GM12801 (cell line): ENCODE results near the gene SH3PXD2A.

Experiments
- TF ChIP-seq, protein P1 (sequence below): IDR thresholded peaks from one replicate; pipeline ENCODE4 v1.5.1; 2011; ENCODE audit warnings: control low read depth; ENCODE audit not compliant: insufficient read length; ENCODE audit errors: extremely low read depth

SH3PXD2A gene

DNA sequence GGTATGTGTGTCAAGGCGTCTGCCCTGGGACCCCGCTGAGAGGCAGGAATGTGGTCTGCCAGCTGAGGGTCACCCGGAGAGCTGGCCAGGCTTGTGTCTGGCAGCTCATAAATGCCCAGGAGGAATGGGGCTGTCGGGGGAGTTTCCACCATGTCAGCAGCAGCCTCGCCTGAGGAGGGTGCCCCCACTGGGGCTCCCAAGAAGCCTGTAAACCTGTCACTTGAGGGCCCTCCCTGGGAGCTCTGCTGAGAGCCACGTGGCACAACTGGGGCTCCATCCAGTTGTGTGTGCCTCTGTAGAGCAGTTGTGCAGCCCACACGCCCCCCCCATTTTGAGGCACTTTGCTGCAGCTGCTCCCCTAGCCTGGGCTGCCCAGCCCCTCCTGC, 291.3 kb downstream of the SH3PXD2A start:
- TF ChIP-seq, protein P1, sequence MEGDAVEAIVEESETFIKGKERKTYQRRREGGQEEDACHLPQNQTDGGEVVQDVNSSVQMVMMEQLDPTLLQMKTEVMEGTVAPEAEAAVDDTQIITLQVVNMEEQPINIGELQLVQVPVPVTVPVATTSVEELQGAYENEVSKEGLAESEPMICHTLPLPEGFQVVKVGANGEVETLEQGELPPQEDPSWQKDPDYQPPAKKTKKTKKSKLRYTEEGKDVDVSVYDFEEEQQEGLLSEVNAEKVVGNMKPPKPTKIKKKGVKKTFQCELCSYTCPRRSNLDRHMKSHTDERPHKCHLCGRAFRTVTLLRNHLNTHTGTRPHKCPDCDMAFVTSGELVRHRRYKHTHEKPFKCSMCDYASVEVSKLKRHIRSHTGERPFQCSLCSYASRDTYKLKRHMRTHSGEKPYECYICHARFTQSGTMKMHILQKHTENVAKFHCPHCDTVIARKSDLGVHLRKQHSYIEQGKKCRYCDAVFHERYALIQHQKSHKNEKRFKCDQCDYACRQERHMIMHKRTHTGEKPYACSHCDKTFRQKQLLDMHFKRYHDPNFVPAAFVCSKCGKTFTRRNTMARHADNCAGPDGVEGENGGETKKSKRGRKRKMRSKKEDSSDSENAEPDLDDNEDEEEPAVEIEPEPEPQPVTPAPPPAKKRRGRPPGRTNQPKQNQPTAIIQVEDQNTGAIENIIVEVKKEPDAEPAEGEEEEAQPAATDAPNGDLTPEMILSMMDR = no peak

DNA sequence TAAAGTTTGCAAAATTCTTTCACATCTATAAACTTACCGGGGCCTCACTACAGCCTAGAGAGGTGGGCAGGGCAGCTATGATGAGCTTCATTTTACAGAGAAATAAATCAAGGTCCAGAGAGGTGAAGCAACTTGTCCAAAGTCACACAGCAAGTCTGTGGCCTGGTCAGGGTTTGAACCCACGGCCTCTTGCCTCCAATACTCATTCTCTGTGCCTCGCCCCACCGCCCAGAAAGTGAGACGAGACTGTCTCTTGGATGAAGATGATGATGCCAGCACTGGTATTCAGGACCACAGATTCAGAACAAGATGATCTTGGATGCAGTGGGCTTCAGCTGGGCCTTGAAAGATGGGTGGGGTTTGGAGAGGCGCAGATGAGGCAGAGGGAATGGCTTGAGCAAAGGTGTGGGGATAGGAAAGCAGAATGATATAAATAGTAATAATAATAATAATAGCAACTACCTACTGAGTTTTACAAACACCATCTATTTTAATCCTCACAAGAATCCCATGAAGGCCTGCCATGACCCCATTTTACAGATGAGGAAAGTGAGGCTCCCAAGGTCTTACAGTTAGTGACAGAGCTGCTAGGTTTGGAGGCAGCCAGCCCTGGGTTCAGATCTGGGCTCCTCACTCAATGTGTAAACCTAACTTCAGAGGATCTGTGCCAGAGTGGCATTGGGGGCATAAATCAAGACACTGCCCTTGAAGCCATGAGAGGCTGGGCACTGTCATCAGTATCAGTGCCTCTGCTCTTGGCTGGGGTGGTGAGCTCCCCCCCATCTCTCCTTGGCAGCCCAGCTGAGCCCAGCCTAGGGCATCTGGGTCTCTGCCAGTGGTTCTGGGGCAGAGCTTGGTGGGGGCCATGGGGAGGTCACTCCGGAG, 291.9 kb downstream of the SH3PXD2A start:
- TF ChIP-seq, protein P1 = no peak

DNA sequence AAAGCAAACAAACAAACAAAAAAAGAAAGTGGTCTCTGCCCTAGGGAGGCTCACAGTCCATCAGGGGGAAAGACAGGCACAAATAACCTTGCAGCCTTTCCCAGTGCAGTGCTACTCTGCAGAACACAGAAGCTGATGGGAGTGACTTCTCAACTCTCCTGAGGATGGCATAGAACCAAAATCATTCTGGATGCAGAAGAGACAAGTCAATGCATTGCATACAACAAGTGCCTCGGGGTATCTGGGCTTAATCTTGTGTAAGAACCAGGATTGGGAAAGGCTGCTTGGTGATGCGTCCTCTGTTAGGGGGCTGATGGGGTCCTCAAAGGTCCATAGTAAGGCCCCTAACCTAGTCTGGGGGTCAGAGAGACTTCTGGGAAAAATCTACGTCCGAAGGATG, 293.0 kb downstream of the SH3PXD2A start:
- TF ChIP-seq, protein P1 = no peak

DNA sequence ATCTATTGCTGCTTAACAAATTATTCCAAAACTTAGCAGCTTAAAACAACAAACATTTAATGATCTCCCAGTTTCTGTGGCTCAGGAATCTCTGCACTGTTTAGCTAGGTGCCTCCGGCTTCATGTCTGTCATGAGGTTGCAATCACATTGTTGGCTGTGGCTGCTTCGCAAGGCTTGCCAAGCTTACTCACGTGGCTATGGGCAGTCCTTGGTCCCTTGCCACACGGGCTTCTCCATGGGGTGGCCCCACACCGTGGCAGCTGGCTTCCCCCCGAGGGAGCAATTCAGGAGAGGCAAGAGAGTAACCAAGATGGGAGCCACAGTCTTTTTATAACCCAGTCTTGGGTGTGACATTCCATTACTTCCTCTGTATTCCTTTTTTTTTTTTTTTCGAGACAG, 294.5 kb downstream of the SH3PXD2A start:
- TF ChIP-seq, protein P1 = no peak

DNA sequence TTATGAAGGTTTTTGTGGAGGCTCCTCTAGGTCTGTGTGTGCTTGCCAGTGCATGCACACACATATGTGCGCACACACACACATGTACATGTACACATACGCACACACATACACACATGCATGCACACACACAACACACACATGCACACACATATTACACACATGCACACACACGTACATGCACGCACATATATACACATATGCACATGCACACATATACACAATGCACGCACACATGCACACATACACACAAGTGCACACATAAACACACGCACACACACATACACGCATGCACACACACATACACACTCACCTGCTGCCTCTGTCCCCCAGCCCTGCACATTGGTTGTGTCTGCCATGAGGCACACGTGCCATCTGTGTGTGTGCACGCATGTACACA, 295.6 kb downstream of the SH3PXD2A start:
- TF ChIP-seq, protein P1 = no peak

DNA sequence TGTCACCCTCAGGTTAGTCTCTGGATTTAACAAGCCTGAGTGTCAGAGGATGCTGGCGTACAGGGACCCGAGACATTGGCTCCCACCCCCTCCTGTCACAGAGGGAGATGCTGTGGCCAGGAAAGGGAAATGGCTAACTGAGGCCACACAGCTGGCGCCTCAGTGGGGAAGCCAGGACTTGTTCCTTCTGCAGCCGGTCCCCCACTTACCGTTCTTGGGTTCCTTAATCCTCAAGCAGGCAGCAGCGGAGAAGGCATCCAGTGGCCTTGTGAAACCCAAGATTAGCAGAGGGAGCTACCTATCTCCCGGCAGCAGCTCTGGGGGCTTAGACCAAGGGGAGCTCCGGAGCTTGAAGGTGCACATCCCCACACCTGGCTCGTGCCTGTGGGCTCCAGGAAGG, 296.5 kb downstream of the SH3PXD2A start:
- TF ChIP-seq, protein P1 = no peak

DNA sequence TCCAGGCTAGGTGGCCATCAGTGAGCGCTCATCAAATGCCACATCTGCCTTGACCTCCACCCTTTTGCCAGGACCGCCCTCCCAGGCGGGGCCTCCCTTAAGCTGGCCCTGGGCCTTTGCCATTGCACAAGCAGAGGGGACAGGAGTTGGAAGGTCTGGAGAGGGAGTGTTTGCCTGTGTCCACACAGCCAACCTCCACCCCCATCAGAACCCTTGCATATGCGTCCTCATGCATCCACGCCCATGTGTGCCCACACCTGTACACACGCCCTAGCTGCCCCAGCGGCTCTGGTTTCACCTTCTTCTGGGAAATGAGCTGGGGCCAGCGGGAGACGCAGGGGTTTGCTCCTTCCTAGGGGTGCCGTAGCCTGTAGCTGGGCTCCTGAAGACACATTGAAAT, 297.9 kb downstream of the SH3PXD2A start:
- TF ChIP-seq, protein P1 = no peak
